DND-41 (cell line): ENCODE measurements around the gene CLPTM1L.
"Not testable (repeated sequence)": the region's sequence is repeated elsewhere in the genome, so short reads cannot be mapped to it uniquely, and the experiment has no call there.

ENCODE experiments used
- ATAC-seq: fragments of 200-7000 bp; cut with Tn5 transposase; 3 replicates; pipeline ENCODE4 v1.9.1; 2021; ENCODE audit warnings: low read depth; ENCODE audit not compliant: insufficient read depth
- DNase-seq: peaks from one replicate; pipeline ENCODE4 v3.0.0-alpha.2; 2020
- H2AFZ ChIP-seq: 2 replicates; pipeline ENCODE4 v1.6.0; 2012; ENCODE audit warnings: low read depth, low read length
- H3K27ac ChIP-seq: 2 replicates; pipeline ENCODE4 v1.5.1; 2012; ENCODE audit warnings: low read length, inconsistent platforms
- H3K27me3 ChIP-seq: fragments of 200-600 bp; sonication (generic); 2 replicates; pipeline ENCODE4 v1.6.0; 2012; ENCODE audit warnings: low read length, mild to moderate bottlenecking, inconsistent platforms; ENCODE audit not compliant: insufficient read depth, poor library complexity
- H3K36me3 ChIP-seq: 2 replicates; pipeline ENCODE4 v1.5.1; 2012; ENCODE audit warnings: low read length, inconsistent platforms; ENCODE audit not compliant: insufficient read depth
- H3K4me1 ChIP-seq: 2 replicates; pipeline ENCODE4 v1.5.1; 2012; ENCODE audit warnings: mild to moderate bottlenecking, low read length; ENCODE audit not compliant: insufficient read depth
- H3K4me2 ChIP-seq: 2 replicates; pipeline ENCODE4 v1.6.0; 2012; ENCODE audit warnings: mild to moderate bottlenecking, moderate library complexity, low read length, inconsistent platforms; ENCODE audit not compliant: insufficient read depth
- H3K4me3 ChIP-seq, 2 experiments: fragments of 200-600 bp in 1 of 2; shearing (Covaris generic) in 1 of 2; 2 replicates each; pipeline ENCODE4 v1.5.1; 2012 to 2016; ENCODE audit warnings: inconsistent platforms in 2 of 2, low read length in 2 of 2, mild to moderate bottlenecking in 2 of 2, low read depth in 1 of 2, moderate library complexity in 1 of 2
- H3K79me2 ChIP-seq: 2 replicates; pipeline ENCODE4 v1.6.0; 2012; ENCODE audit warnings: low read length, inconsistent platforms; ENCODE audit not compliant: insufficient read depth
- H3K9ac ChIP-seq: 2 replicates; pipeline ENCODE4 v1.6.0; 2012; ENCODE audit warnings: low read depth, mild to moderate bottlenecking, inconsistent platforms, low read length, moderate library complexity
- H3K9me3 ChIP-seq: 2 replicates; pipeline ENCODE4 v1.5.1; 2012; ENCODE audit warnings: low read length, moderate library complexity, mild to moderate bottlenecking, inconsistent platforms; ENCODE audit not compliant: insufficient read depth, severe bottlenecking
- H4K20me1 ChIP-seq: 2 replicates; pipeline ENCODE4 v1.6.0; 2012; ENCODE audit warnings: low read length; ENCODE audit not compliant: insufficient read depth
- CTCF ChIP-seq: IDR thresholded peaks from 2 replicates; pipeline ENCODE4 v1.5.1; 2012; ENCODE audit warnings: borderline replicate concordance, low read length, moderate library complexity, mild to moderate bottlenecking; ENCODE audit not compliant: poor library complexity, severe bottlenecking; ENCODE audit errors: extremely low read depth
- EZH2 ChIP-seq: IDR thresholded peaks from 3 replicates; pipeline ENCODE4 v1.6.1; 2012; ENCODE audit warnings: borderline replicate concordance, low read depth, mild to moderate bottlenecking, moderate library complexity, low read length, inconsistent platforms; ENCODE audit not compliant: severe bottlenecking

CLPTM1L gene

GRCh38 chr5:1342268-1342667, 2.6 kb downstream of the CLPTM1L start:
- Histone ChIP-seq H3K79me2 (peaks cover 82% of the 10 kb centered on the region), H3K9ac (peak overlapping the region; percentile 86)

GRCh38 chr5:1341863-1342262, 3.0 kb downstream of the CLPTM1L start:
- Histone ChIP-seq H3K9me3 (no peaks in the 10 kb centered on the region), H2AFZ (no peak overlapping the region), H3K4me3 (no peak overlapping the region), H3K36me3 (peaks cover 72% of the 10 kb centered on the region), H3K9ac (peak overlapping the region; percentile 86; the same call in 1 of the 2 replicates), H3K27me3 (no peaks in the 10 kb centered on the region), H3K4me2 (peak overlapping the region; percentile 87), H3K4me1 (peaks cover 58% of the 10 kb centered on the region), H4K20me1 (peaks cover 60% of the 10 kb centered on the region), H3K79me2 (peaks cover 86% of the 10 kb centered on the region), H3K27ac (peak overlapping the region; percentile 55; the same call in 1 of the 2 replicates)
- TF ChIP-seq CTCF (no peak), EZH2 (no peak)
- no peak for ATAC-seq
- no peak for DNase-seq

More at GRCh38 chr5:1342268-1342667, 2.6 kb downstream of the CLPTM1L start:
- no peaks in the 10 kb centered on the region for H3K27me3 ChIP-seq
- no peak overlapping the region; a peak in 1 of 4 replicates for H3K4me3 ChIP-seq
- ATAC-seq = no peak
- H3K36me3 ChIP-seq = peaks cover 68% of the 10 kb centered on the region
- TF ChIP-seq CTCF = no peak
- H2AFZ ChIP-seq = no peak overlapping the region
- H3K4me2 ChIP-seq = peak overlapping the region; percentile 87
- H4K20me1 ChIP-seq = peaks cover 56% of the 10 kb centered on the region
- H3K4me1 ChIP-seq = peaks cover 58% of the 10 kb centered on the region
- H3K9me3 ChIP-seq = no peaks in the 10 kb centered on the region
- peak overlapping the region; percentile 55; the same call in 1 of the 2 replicates for H3K27ac ChIP-seq
- DNase-seq = no peak

- ATAC-seq, H3K27me3 ChIP-seq, H3K9ac ChIP-seq, H3K4me3 ChIP-seq, H3K9me3 ChIP-seq, H2AFZ ChIP-seq, DNase-seq: not testable (repeated sequence)
- H3K4me2 ChIP-seq = peak overlapping the region; percentile 41; the same call in 1 of the 2 replicates
- H4K20me1 ChIP-seq = peaks cover 81% of the 10 kb centered on the region
- peaks cover 45% of the 10 kb centered on the region for H3K4me1 ChIP-seq
- peaks cover 93% of the 10 kb centered on the region for H3K79me2 ChIP-seq
- H3K36me3 ChIP-seq = peaks cover 92% of the 10 kb centered on the region
- H3K27ac ChIP-seq = peak overlapping the region; percentile 20
Observed at GRCh38 chr5:1339818-1340210, 5.1 kb downstream of the CLPTM1L start.

- H3K36me3 ChIP-seq = peaks cover 98% of the 10 kb centered on the region
- not testable (repeated sequence) for ATAC-seq
Observed at GRCh38 chr5:1339139-1339817, 5.6 kb downstream of the CLPTM1L start.

More at GRCh38 chr5:1339139-1339817, 5.6 kb downstream of the CLPTM1L start:
- DNase-seq, H3K27me3 ChIP-seq, H3K4me2 ChIP-seq, H3K9ac ChIP-seq, H3K4me3 ChIP-seq, H3K27ac ChIP-seq, H2AFZ ChIP-seq, H3K9me3 ChIP-seq: not testable (repeated sequence)
- Histone ChIP-seq H3K4me1 (peaks cover 45% of the 10 kb centered on the region), H4K20me1 (peaks cover 83% of the 10 kb centered on the region), H3K79me2 (peaks cover 94% of the 10 kb centered on the region)
